C4-2B (cell line): ENCODE results near the gene HIVEP3.

Experiments
- H3K27ac ChIP-seq: fragments of 450-650 bp; 2 replicates; pipeline ENCODE4 v1.5.1; 2017
- CTCF ChIP-seq: fragments of 450-650 bp; conservative IDR thresholded peaks from 2 replicates; pipeline ENCODE4 v1.5.1; 2017; ENCODE audit warnings: mild to moderate bottlenecking
- ZFX ChIP-seq: fragments of 450-650 bp; IDR thresholded peaks from 2 replicates; pipeline ENCODE4 v1.6.1; 2017

Gene HIVEP3

GRCh38 chr1:41805771-41806471 is 112.8 kb downstream of the HIVEP3 start:
- H3K27ac ChIP-seq = no peak overlapping the region
- TF ChIP-seq ZFX (no peak), CTCF (no peak)

DNA sequence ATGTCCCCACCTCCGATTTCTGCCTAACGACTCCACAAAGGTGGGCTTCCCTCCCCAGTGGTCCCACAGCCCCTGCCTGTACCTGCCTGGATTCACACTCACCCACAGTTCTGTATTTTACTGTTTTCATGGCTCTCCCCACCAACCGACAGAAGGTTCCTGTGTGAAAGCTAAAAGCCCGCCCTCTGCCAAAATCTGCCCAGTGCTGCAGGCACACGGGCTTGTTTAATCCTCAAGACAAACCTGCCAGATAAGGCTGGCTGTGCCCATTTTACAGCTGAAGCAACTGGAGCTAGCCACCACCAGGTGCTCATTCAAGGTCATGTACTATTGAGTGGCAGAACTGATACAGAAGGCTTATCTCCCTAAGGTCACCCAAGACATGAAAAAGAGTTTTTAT is 114.5 kb downstream of the HIVEP3 start:
- H3K27ac ChIP-seq = no peak overlapping the region
- TF ChIP-seq ZFX = no peak
- TF ChIP-seq CTCF = no peak

- TF ChIP-seq ZFX = no peak
- no peak for TF ChIP-seq CTCF
- H3K27ac ChIP-seq = peak overlapping the region; percentile 63
Measured at GRCh38 chr1:41803656-41804055, 115.1 kb downstream of the HIVEP3 start.

DNA sequence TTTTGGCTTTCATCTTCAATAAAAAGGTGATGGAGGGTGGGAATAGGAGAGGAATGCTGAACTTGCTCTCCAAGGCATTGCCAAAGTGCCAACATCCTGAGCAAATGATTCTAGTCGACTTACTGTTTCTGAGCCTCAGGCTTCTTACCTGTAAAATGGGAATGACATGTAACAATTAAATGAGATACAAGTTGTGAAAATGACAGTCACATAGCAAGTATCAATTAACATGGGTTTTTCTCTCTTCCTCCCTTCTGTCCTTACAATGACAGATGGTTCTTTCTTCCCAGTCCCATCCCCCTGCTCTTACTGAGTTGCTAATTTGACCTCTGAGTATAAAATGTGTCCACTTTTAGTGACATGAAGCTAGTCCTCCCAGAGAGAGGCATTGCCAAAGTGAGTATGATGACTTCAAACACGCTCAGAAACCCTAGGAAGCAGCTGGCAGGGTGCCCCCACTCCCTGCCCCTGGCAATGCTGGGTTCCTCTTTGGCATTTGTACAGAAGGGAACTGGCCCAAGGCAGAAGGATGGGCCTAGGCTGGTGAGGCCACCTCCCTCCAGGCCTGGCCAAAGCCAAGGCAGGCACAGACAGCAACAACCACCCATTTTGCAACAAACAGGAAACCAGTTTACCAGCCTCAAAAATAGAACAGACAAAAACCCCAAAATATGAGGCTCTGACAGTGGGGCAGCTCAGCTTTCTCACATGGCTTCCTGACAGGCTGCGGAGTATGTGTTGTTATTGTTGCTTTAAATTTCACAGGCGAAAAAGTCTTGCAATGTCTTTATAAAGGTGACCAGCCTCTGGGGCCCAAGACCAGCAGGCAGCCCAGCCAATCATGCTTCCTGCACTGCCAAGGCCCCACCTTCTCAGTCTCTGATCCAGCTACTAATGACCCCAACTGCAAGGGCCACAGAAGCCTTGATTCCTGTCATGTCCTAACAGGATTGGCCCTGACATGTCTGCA is 115.9 kb downstream of the HIVEP3 start:
- TF ChIP-seq CTCF = no peak
- no peak for TF ChIP-seq ZFX
- peak overlapping the region; percentile 63 for H3K27ac ChIP-seq

- H3K27ac ChIP-seq = no peak overlapping the region
- TF ChIP-seq ZFX = no peak
- TF ChIP-seq CTCF = no peak
Measured at GRCh38 chr1:41800311-41800829, 118.4 kb downstream of the HIVEP3 start.

DNA sequence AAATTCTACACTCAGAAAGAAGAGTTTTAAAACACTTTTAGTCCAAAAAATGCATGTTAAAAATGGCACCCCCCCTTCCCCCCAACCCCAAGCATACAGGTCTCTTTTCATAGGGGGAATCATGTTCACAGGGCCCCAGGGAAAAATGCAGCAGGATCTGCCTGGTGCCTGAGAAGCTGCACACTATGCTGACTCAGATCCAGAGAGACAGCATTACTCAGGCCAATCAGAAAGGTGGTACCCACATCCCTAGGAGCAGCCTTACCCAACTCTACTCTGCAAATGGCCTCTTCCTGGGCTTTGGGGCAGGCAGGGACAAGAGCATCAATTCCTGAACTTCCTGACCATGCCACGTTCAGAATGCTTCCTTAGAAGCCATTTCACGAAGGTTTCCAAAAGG is 119.0 kb downstream of the HIVEP3 start:
- H3K27ac ChIP-seq = no peak overlapping the region
- TF ChIP-seq CTCF = no peak
- no peak for TF ChIP-seq ZFX

- H3K27ac ChIP-seq = no peak overlapping the region
- TF ChIP-seq ZFX (no peak), CTCF (no peak)
Measured at GRCh38 chr1:41799205-41799604, 119.5 kb downstream of the HIVEP3 start.
